Spleen (tissue), 7 donors: ENCODE data around the gene ZNF385D.

Source experiments
- POLR2AphosphoS5 ChIP-seq, 3 donors: sonication (generic); formaldehyde crosslinking; IDR thresholded peaks; one replicate each; pipeline ENCODE4 v1.5.1; 2017; ENCODE audit warnings: antibody characterized with exemption in 3 of 3
- TF ChIP-seq, protein P1 (sequence below), 11 experiments: fragments of 200-600 bp in 7 of 11; fragments of 450-650 bp in 4 of 11; sonication (generic) in 4 of 11; IDR thresholded peaks in 8 of 11; conservative IDR thresholded peaks in 3 of 11; 1 replicate in 7 of 11; 2 replicates in 4 of 11; pipeline versions ENCODE4 v1.4.0 to v1.8.0; 2016 to 2021; ENCODE audit warnings: antibody characterized with exemption in 11 of 11, inconsistent platforms in 4 of 11, mild to moderate bottlenecking in 1 of 11
- donor health status: DM: no; HTN: no; CAD: no; lungs with moderate emphysema.
- donor health status: DM: no; HTN: no; CAD: no.
- donor health status: DM: no; HTN: no; CAD: no.

DNA sequence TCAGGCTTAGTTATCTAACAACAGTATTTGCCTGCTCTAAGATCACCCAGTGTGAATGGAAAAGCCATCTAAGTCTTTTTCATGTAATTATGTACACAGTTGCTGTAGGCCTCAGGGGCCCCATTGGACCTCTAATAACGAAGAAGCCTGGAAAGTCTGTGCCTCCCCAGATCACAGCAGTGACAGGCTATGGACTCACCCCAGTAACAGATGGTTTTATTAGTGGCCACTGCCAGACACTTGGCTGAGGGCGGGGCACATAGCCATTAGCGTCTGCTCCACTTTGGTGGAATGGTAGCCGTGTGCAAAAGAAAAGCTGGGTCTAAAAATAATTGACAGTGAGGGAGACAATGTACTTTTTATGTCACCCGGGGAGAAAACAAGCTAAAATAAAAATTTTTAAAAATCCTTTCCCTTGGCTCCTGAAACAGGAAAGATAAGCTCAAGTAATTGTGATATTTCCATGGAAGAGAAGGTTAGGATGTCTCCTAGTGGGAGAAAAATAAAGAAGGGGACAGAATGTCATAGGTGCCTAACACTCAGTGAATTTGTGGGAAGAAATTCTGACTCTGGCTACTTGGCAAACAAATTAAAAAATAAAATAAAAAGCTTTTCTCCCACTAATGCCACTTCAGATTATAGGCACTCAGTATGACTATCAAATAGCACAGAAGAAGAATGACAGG is 44.3 kb upstream of the ZNF385D start:
- TF ChIP-seq, protein P1, sequence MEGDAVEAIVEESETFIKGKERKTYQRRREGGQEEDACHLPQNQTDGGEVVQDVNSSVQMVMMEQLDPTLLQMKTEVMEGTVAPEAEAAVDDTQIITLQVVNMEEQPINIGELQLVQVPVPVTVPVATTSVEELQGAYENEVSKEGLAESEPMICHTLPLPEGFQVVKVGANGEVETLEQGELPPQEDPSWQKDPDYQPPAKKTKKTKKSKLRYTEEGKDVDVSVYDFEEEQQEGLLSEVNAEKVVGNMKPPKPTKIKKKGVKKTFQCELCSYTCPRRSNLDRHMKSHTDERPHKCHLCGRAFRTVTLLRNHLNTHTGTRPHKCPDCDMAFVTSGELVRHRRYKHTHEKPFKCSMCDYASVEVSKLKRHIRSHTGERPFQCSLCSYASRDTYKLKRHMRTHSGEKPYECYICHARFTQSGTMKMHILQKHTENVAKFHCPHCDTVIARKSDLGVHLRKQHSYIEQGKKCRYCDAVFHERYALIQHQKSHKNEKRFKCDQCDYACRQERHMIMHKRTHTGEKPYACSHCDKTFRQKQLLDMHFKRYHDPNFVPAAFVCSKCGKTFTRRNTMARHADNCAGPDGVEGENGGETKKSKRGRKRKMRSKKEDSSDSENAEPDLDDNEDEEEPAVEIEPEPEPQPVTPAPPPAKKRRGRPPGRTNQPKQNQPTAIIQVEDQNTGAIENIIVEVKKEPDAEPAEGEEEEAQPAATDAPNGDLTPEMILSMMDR (IDR thresholded peaks at IDR 0.05 in 8 of 11, conservative IDR thresholded peaks at IDR 0.05 in 3 of 11) = no peak
- TF ChIP-seq POLR2AphosphoS5 (IDR thresholded peaks at IDR 0.05) = no peak
